CD4-positive, alpha-beta T cell (primary cell): ENCODE results near the gene NRTN. TPM values are rescaled to one million over a fixed set of nuclear protein-coding genes. Genes with fewer than 3 reads are reported as not detected.

ENCODE experiments used
- ATAC-seq: fragments of 200-7000 bp; cut with Tn5 transposase; one replicate; pipeline ENCODE4 v1.10.0; 2022; ENCODE audit warnings: mild to moderate bottlenecking; ENCODE audit not compliant: poor library complexity
- CTCF ChIA-PET: fragments of 350-600 bp; sonication (Branson Sonifier 250); formaldehyde crosslinking; loops from one replicate; lab custom pipeline; 2021; ENCODE audit warnings: antibody characterized with exemption, inconsistent platforms; lab: Charles Lee
- POLR2A ChIA-PET: fragments of 350-600 bp; sonication (Branson Sonifier 250); formaldehyde crosslinking; loops from one replicate; lab custom pipeline; 2021; ENCODE audit warnings: antibody characterized with exemption, inconsistent platforms; lab: Charles Lee
- DNase-seq, 14 experiments: peaks; one replicate each; pipeline ENCODE4 v3.0.0-alpha.2; 2013 to 2020; ENCODE audit warnings: mixed read lengths in 2 of 14
- H3K27ac ChIP-seq, 2 donors: one replicate each; pipeline versions ENCODE4 v1.5.1 to v1.7.0; 2013; ENCODE audit warnings: low read length in 2 of 2, low read depth in 1 of 2, mild to moderate bottlenecking in 1 of 2
- H3K27me3 ChIP-seq, 2 experiments: 1 replicate in 1 of 2; 2 replicates in 1 of 2; pipeline versions ENCODE4 v1.6.1 to v1.7.0; 2013; ENCODE audit warnings: low read length in 2 of 2, control low read depth in 1 of 2, mild to moderate bottlenecking in 1 of 2, moderate library complexity in 1 of 2; ENCODE audit not compliant: insufficient read depth in 2 of 2, control insufficient read depth in 1 of 2
- H3K36me3 ChIP-seq: one replicate; pipeline ENCODE4 v1.6.1; 2013; ENCODE audit warnings: low read length, control low read depth; ENCODE audit not compliant: insufficient read depth
- H3K4me1 ChIP-seq: one replicate; pipeline ENCODE4 v1.6.1; 2013; ENCODE audit warnings: low read length, control low read depth; ENCODE audit not compliant: insufficient read depth
- H3K4me3 ChIP-seq: one replicate; pipeline ENCODE4 v1.5.1; 2013; ENCODE audit warnings: mild to moderate bottlenecking, low read length, moderate library complexity
- H3K9me3 ChIP-seq, 2 experiments: 1 replicate in 1 of 2; 2 replicates in 1 of 2; pipeline versions ENCODE4 v1.6.1 to v1.7.0; 2013; ENCODE audit warnings: low read length in 2 of 2, mild to moderate bottlenecking in 2 of 2, control low read depth in 1 of 2, moderate library complexity in 1 of 2; ENCODE audit not compliant: control insufficient read depth in 1 of 2, insufficient read depth in 1 of 2
- H3K27ac Mint-ChIP-seq: one replicate; pipeline ENCODE4 v1.8.0; 2020; ENCODE audit warnings: mixed read lengths
- H3K27me3 Mint-ChIP-seq: one replicate; pipeline ENCODE4 v1.8.0; 2021; ENCODE audit warnings: mixed read lengths
- H3K36me3 Mint-ChIP-seq: one replicate; pipeline ENCODE4 v1.8.0; 2021; ENCODE audit warnings: low read depth, mixed read lengths
- H3K4me1 Mint-ChIP-seq: one replicate; pipeline ENCODE4 v1.8.0; 2021; ENCODE audit warnings: low read depth, mixed read lengths
- H3K4me3 Mint-ChIP-seq: one replicate; pipeline ENCODE4 v1.8.0; 2020; ENCODE audit warnings: mild to moderate bottlenecking, mixed read lengths
- H3K9me3 Mint-ChIP-seq: one replicate; pipeline ENCODE4 v1.8.0; 2020; ENCODE audit warnings: mixed read lengths
- CTCF ChIP-seq: fragments of 200-600 bp; IDR thresholded peaks from one replicate; pipeline ENCODE4 v1.8.0; 2022; ENCODE audit warnings: antibody characterized with exemption, mild to moderate bottlenecking
- intact Hi-C, 2 experiments: fragments of 100-400 bp; cut with DNase I in 1 of 2; cut with micrococcal nuclease in 1 of 2; formaldehyde crosslinking; loops; one replicate each; pipeline versions ENCODE4 v1.15.1 to v1.9.0; 2023 to 2025; cut with DNase I, micrococcal nuclease
- total RNA-seq, 174 experiments: library from RNA in 2 of 174; stranded (reverse) in 2 of 174; gene quantifications; one replicate each; pipeline ENCODE4 v1.2.3 and lab custom pipeline; 2021 to 2026

The NRTN gene
- total RNA-seq, 2 experiments from 2014 or later = 1.5 to 1.6 TPM

- POLR2A ChIA-PET = no interaction called here
- H3K27me3 Mint-ChIP-seq = no peaks in the 10 kb centered on the region
- peaks cover 21% of the 10 kb centered on the region for H3K36me3 Mint-ChIP-seq
- no peak overlapping the region for H3K27ac Mint-ChIP-seq
- H3K27ac ChIP-seq = no peak overlapping the region
- H3K36me3 ChIP-seq = peaks cover 33% of the 10 kb centered on the region
- no peak overlapping the region for H3K4me3 Mint-ChIP-seq
- no peak overlapping the region for H3K4me3 ChIP-seq
- H3K4me1 Mint-ChIP-seq = no peaks in the 10 kb centered on the region
- no peaks in the 10 kb centered on the region for H3K4me1 ChIP-seq
- CTCF ChIA-PET = no interaction called here
- no peaks in the 10 kb centered on the region for H3K27me3 ChIP-seq
- no peaks in the 10 kb centered on the region for H3K9me3 Mint-ChIP-seq
- intact Hi-C loops = no loop called here
- H3K9me3 ChIP-seq = peaks cover 0 to 6% of the 10 kb centered on the region in 2 experiments
- no peak for DNase-seq
- no peak for ATAC-seq
- no peak for TF ChIP-seq CTCF
Measured at GRCh38 chr19:5782322-5782721, 22.5 kb upstream of the NRTN start.

GRCh38 chr19:5782945-5783919 is 21.6 kb upstream of the NRTN start:
- Histone ChIP-seq H3K36me3 (peaks cover 42% of the 10 kb centered on the region), H3K9me3 (peaks cover 0 to 6% of the 10 kb centered on the region in 2 experiments), H3K27me3 (no peaks in the 10 kb centered on the region), H3K4me1 (peaks cover under 1% of the 10 kb centered on the region), H3K27ac (no peak overlapping the region), H3K4me3 (no peak overlapping the region)
- Mint-ChIP-seq H3K27me3 (no peaks in the 10 kb centered on the region), H3K27ac (no peak overlapping the region), H3K9me3 (no peaks in the 10 kb centered on the region), H3K36me3 (peaks cover 25% of the 10 kb centered on the region), H3K4me3 (no peak overlapping the region), H3K4me1 (no peaks in the 10 kb centered on the region)
- ATAC-seq = no peak
- no peak for TF ChIP-seq CTCF
- no peak for DNase-seq
- CTCF ChIA-PET = no interaction called here
- POLR2A ChIA-PET = no interaction called here
- intact Hi-C loops = no loop called here

GRCh38 chr19:5784581-5785147 is 20.2 kb upstream of the NRTN start, which contains the start of gene PRR22:
PRR22 (minus strand) TSS chr19:5784746; CDS start chr19:5784660, 86 bp downstream.
- POLR2A ChIA-PET = no interaction called here
- peaks cover 34% of the 10 kb centered on the region for H3K36me3 Mint-ChIP-seq
- H3K27me3 ChIP-seq = no peaks in the 10 kb centered on the region
- H3K9me3 ChIP-seq = peaks cover 0 to 6% of the 10 kb centered on the region in 2 experiments
- CTCF ChIA-PET = no interaction called here
- no peak within 1 kb of the TSS for H3K27ac Mint-ChIP-seq
- H3K4me3 Mint-ChIP-seq = no peak within 1 kb of the TSS
- no peaks in the 10 kb centered on the region for H3K9me3 Mint-ChIP-seq
- H3K27ac ChIP-seq = no peak within 1 kb of the TSS
- no peaks in the 10 kb centered on the region for H3K27me3 Mint-ChIP-seq
- H3K4me1 ChIP-seq = peaks cover 3% of the 10 kb centered on the region
- H3K4me1 Mint-ChIP-seq = peaks cover under 1% of the 10 kb centered on the region
- H3K4me3 ChIP-seq = no peak within 1 kb of the TSS
- intact Hi-C loops = no loop called here
- no peak for TF ChIP-seq CTCF
- ATAC-seq (peak; percentile 8), DNase-seq (no peak)
- peaks cover 55% of the 10 kb centered on the region for H3K36me3 ChIP-seq
